Fibroblast of gingiva (primary cell): ENCODE data around the gene ITPK1.

ENCODE experiments used
- DNase-seq: peaks from one replicate; pipeline ENCODE4 v3.0.0-alpha.2; 2011; ENCODE audit warnings: low read depth

The ITPK1 gene

GRCh38 chr14:92970271-92970670 is 145.5 kb downstream of the ITPK1 start:
- no peak for DNase-seq

- DNase-seq = no peak
Measured at GRCh38 chr14:92969871-92970270, 145.9 kb downstream of the ITPK1 start.

DNA sequence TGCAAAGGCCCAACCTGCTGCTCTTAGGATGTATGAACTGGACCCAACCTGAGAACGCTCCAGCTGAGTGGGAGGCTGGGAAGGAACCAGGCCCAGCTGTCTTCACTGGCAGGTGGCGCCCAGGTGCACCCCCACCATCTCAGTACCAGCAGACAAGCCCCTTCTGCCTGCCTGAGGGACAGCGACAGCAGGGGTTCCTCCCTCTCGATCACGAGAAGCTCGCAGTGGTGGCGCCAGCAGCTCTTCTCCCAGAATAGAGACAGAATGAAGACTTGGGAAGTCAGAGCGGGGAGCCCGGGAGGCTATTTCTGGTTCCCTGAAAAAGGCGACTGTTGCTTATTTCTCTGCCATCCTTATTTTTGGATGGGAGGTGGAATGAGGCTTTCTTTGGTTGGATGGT is 146.3 kb downstream of the ITPK1 start:
- DNase-seq = no peak

DNA sequence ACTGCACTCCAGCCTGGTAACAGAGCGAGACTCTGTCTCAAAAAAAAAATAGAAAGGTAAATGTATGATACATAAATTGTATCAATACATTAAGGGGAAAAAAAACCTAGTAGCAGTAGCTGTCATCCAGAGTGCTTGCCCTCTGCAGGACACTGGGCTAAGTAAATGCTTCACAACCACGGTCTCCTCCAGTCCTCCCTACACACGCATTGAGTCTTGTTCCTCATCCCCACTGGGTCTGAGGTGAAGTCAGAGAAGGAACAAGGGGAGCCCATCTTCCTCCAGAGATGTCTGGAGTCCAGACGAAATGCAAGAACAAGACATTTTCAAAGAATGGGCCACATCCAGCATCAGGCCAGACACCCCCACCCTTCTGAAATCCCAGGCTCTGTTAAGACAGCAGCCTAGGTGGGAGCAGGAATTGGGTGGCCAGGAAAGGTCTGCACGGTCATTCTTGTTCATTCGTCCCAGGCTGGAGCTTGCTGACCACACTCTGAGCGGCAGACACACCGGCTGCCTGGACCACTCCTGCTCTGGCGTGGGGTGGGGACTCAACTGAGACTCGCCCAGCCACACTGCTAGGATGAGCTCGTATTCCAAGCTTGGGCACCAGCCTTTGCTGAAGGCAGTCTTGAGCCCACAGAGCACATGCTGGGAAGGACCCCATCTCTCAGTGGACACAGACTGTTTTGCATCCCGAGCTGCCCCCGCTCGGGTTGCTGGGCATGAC is 147.3 kb downstream of the ITPK1 start:
- no peak for DNase-seq

- peak; percentile 76 for DNase-seq
Measured at GRCh38 chr14:92967346-92967926, 148.3 kb downstream of the ITPK1 start.

DNA sequence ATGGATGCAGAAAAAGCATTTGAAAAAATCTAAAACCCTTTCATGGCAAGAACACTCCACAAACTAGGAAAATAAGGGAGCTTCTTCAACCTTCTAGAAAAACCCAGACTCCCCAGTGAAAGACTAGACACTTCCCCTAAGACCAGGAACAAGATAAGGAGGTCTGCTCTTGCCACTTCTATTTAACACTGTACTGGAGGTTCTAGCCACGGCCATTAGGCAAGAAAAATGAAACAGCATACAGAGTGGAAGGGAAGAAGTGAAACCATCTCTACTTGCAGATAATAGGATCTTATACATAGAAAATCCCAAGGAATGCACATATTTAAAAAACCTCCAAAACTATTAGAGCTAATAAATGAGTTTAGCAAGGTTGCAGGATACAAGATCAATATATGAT is 150.4 kb downstream of the ITPK1 start:
- no peak for DNase-seq

DNA sequence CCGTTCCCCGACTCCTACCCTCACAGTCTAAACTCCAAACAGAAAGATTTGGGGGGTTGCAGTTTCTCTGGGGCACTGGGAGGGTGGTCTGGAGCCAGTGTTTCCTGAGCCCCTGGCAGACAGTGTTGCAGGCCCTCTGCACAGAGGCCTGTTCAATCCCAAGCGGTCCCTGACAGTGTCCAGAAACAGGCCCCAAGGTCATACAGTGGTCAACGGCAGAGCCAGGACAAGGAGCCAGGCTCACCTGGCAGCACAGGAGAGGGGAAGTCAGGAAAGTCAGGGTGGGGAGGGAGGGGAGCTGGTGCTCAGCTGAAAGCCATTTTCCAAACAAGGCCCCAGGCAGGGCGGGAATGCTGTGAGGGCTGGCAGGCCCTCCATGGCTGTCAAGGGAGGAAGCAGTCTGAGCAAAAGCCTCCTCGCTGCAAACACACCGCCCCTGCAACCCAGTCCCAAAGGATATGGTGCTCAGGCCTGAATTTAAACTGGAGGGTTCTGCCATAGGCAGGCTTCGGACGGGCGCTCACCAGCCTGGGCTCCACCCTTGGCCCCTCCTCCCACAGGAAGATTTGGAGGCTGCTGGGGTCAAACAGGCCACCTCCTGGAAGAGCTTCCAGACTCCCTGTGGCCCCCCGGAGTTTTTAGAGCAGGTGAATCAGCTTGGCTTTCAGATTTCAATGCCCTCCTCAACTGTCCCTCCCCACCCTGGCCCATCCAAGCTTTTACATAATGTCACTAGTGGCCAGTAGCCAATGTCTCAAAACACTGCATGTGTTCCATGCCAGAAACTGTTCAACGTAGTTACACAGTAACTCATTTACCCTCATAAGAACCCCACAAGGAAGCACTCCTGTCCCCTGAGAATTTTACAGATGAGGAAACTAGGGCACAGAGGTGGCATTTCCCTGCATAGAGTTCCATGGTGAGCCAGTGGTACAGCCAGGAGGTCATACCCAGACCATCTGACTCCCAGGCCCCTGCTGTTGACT is 151.3 kb downstream of the ITPK1 start:
- no peak for DNase-seq

DNA sequence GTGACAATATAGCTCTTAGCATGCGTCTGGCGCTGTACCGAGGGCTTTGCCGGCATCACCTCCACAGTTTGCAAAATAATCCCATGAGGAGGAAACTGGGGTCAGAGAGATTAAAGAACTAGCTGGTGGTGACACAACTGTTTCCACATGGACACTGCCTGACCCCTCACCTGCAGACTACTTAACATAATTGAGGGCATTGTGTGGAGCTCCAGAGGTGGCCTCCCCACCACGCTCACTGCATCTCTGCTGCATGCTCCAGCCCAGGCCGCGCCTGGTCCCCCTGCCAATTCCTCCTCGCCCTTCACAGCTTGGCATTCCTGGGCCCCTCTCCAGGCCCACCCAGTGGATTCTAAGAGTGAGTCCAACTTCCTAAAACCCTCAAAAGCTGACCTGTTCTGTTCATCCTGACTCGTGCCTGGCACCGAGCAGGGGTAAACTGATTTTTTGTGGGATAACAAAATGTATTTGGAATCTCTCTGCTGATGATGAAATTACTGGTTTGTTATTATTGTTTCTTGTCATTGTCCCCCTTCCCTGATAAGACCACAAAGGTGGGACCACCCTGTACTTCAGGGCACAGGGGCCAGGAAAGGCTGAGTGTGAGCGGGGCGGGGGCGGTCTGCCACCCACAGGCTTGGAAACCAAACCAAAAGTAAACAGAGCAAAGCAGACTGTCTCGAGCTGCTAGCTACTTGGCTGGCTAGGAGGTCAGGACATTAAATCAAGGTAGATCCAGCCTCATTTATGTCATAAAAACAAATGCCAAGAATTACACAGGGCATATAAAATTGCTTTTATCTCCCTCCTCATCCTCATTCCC is 152.2 kb downstream of the ITPK1 start:
- no peak for DNase-seq

GRCh38 chr14:92962831-92963095 is 153.0 kb downstream of the ITPK1 start:
- no peak for DNase-seq

DNA sequence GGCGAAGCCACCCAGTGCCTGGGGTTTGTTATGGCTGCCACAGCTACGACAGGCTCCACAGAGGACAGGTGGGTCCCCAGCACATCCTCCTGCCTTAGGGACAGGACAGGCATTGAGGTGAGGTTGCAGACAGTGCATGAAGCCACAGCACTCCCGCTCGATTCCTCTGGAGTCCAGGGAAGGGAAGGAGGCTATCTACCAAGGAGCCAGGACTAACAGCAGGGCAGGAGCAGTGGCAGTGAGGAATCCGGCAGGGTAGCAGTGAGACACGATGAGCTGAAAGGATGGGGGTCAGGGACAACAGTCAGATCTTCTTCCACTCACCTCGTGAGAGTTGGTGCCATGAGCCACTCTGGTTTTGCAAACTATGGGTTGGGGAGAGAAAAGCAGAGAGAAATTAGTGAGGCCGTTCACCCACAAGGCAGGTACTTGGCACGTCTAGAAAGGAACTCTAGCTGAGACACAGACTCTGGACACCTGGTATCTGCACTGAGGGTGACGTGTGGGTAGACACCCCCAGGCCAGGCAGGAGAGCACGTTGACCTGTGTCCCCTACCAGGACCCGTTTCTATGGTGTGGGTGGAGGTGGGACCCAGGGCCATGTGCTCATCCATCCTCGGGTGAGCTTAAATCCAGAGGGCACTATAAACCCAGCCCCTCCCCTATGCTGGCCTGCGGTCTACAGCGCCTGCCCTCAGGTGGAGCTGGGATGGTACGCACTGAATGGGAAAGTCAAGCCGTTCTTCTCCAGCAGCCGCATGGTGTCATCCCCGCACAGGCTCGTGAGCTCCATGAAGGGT is 153.5 kb downstream of the ITPK1 start:
- DNase-seq = no peak

GRCh38 chr14:92961567-92961855 is 154.2 kb downstream of the ITPK1 start:
- DNase-seq = no peak

DNA sequence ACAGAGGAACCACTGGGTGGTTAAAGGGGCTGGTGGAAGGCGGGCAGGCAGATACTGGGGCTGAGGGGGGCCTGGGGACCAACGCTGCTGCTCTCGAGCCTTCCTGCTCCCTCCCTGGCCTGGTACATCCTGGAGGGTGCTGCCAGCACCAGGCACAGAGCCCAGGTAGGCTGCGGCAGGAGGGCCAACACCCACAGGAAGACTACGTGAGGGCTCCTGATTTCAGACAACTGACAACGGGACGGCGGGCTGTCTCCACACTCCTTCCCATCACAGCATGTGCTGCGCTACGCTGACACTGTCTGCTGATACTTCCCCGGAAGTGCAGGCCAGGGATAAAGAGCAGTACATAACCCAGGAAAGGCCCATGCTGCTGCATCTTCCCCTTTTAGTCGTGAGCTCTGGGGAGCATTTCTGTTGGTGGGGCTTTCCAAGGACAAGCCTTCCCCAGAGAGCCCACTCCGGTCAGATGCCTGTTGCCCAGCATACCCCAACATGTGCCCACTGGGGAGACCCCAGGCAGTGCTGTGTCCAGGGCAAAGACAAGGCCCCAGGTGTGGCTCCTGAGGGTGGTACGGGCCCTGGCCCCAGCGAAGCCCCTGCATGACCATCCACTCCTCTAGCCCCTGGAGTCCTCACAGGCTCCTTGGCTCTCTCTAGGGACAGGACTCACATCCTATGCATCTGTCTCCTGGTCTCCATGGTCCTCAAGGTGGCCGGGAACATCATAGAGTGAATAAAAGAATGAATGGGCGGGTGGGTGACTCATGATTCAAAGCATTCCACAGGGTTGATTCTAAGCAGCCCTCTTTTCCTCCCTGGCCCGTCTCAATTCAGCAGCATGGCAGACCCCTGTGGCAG is 154.8 kb downstream of the ITPK1 start:
- no peak for DNase-seq

DNA sequence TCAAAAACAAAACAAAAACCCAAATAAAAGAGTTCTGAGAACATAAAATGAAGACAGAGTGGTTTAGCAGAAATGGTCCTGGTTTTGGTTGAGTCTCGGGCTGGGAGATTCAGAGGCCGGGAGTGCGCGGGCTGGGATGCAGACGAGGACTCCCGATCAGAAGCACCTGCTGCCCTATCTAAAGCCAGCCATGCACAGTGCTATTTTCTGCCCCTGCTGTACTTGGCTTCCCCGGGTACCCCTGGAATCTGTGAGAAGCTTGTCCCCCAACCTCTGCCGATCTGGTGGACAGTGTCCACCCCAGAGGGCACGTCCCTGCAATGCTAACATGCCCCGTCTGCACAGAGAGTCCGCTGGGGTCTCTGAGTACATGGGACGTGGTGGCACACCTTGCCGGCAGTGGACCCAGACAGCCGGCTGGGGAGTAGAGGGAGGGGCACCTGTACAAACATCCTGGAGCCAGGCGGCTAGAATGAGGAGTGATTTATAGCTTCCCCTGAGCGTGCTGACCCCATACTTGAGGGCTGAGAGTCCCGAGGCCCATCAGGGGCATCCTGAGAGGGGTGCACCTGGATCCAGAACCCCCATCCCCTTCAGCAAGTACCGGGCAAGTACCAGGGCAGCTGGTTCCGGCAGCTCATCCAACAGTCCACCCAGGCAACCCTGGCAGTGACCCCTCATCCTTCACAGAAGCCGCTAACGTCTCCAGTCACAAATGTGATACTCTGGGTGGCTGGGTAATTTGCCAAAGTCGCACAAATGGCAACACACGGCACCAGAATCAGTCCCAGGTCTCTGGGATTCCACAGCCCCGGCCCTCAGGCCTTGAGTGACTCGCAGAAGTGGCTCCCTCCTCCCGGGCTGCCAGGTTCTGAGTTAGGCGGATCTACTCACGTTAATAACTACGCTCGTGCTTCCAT is 155.7 kb downstream of the ITPK1 start:
- no peak for DNase-seq

- DNase-seq = no peak
Measured at GRCh38 chr14:92959189-92959531, 156.6 kb downstream of the ITPK1 start.

DNA sequence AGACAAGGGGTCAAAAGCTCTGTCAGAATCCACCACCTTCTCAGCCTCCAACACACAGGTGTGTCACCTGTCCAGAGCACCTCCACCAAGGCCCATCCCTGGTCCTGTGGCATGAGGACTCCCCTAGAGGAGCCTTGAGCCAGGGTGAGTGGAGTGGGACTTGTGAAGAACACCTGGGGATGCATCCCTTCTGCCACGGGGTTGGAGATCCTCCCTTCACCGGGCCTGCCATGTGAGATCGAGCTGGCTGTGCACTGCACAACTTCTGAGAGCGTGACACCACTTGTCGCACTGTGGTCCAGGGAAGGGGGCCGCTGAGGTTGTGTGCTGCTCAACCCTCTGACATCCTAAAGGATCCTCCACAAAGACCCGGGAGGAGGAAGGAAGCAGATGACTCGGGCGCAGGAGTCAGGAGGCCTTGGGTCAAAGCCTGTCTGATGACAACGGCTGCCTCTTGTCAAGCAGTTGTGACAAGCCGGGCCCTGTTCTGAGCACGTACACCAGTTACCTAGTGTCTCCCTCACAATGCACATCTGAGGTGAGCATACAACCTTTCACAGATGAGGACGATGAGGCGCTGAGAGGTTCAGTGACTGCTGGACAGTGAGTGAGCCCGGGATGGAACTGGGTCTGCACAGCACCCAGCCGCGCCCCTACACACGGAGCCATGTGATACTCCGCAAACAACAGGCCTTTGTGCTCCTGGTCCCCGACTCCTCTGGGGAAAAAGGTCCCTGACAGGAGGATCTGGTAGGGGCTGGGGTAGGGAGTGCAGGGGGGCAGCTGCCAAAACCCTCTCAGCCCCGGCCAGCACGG is 157.1 kb downstream of the ITPK1 start:
- DNase-seq = no peak

- DNase-seq = no peak
Measured at GRCh38 chr14:92956961-92957360, 158.8 kb downstream of the ITPK1 start.

DNA sequence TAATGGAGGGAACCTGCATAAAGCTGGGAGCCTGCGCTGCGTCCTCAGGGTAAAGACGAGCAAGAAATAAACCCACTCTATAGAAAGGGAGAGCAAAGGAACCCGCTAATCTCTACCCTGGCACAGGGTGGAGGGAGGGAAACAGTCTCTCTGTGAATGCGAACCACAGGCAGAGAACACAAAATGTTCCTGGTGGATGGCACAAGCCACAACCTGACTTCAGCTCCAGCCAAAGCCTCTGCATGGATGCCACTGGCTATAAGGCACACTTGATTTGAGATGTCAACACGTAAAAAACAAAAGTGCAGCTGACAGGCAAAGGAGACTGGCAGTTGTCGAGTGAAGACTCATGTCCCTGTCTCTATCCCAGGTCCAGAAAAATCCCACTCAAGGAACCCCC is 160.3 kb downstream of the ITPK1 start:
- no peak for DNase-seq

- no peak for DNase-seq
Measured at GRCh38 chr14:92954933-92955332, 160.8 kb downstream of the ITPK1 start.

GRCh38 chr14:92953526-92953925 is 162.2 kb downstream of the ITPK1 start:
- DNase-seq = no peak
